ENCODE data around the gene PPP1R7. TPM values are rescaled to one million over a fixed set of nuclear protein-coding genes. Genes with fewer than 3 reads are reported as not detected.

PPP1R7 gene
- total RNA-seq, 1 experiment from 2014 or later = 45.4 TPM

GRCh38 chr2:241136191-241136590 lies 14.1 kb upstream of the PPP1R7 start:
- POLR2A ChIA-PET = no interaction called here

More at GRCh38 chr2:241136191-241136590, 14.1 kb upstream of the PPP1R7 start:
- H3K4me2 ChIP-seq (ENCODE audit: low read length) = no peak overlapping the region
- ChIA-PET CTCF (no interaction called here), RAD21 (ENCODE audit: low non-redundant PET in 1 of 2, low total read pairs in 2 of 2, uncharacterized antibody in 2 of 2, unreplicated experiment in 2 of 2) (no interaction called here)
- no peak for ATAC-seq
- H4K20me1 ChIP-seq (ENCODE audit: insufficient read depth) = no peaks in the 10 kb centered on the region
- no peaks in the 10 kb centered on the region for H3K4me1 ChIP-seq (ENCODE audit: control insufficient read depth in 1 of 2, insufficient read depth in 2 of 2, low read length in 2 of 2)
- no peak for DNase-seq (ENCODE audit: low read depth, low spot score)
- H2AFZ ChIP-seq (ENCODE audit: low read depth, low read length, poor library complexity, severe bottlenecking) = no peak overlapping the region
- H3K36me3 ChIP-seq (ENCODE audit: control insufficient read depth in 1 of 2, insufficient read depth in 2 of 2, low read length in 2 of 2) = peaks cover 3 to 6% of the 10 kb centered on the region in 2 experiments; a peak in 3 of 4 replicates
- H3K4me3 ChIP-seq (replicated peaks in 1 of 2; ENCODE audit: low read depth in 1 of 2, low read length in 2 of 2) = no peak overlapping the region
- H3K27ac ChIP-seq (ENCODE audit: low read depth, low read length) = no peak overlapping the region
- H3K27me3 ChIP-seq (ENCODE audit: insufficient read depth, low read length) = no peaks in the 10 kb centered on the region
- no peaks in the 10 kb centered on the region for H3K9me2 ChIP-seq (ENCODE audit: insufficient read depth)
- no TSS peak for BruUV-seq (replicated peaks)
- no peaks in the 10 kb centered on the region for H3K9me3 ChIP-seq (ENCODE audit: control insufficient read depth in 1 of 2, insufficient read depth in 1 of 2, low read depth in 1 of 2, low read length in 2 of 2)
- H3K79me2 ChIP-seq (ENCODE audit: insufficient read depth, low read length) = no peaks in the 10 kb centered on the region
- H3K9ac ChIP-seq (ENCODE audit: low read length) = no peak overlapping the region
- TF ChIP-seq JUND (IDR thresholded peaks at IDR 0.05) = no peak
- TF ChIP-seq REST (IDR thresholded peaks at IDR 0.05; ENCODE audit: low read depth) = no peak
- TF ChIP-seq EGR1 (IDR thresholded peaks at IDR 0.05; ENCODE audit: low read depth) = no peak
- TF ChIP-seq SIN3A (IDR thresholded peaks at IDR 0.05; ENCODE audit: low read depth) = no peak
- intact Hi-C loops (cut with micrococcal nuclease) = no loop called here

Data from HCT116 (cell line).